ENCODE data around the gene ATPAF1.

Gene ATPAF1

GRCh38 chr1:46587069-46587468 is 81.1 kb downstream of the ATPAF1 start:
- DNase-seq (ENCODE audit: low read depth), result no peak

GRCh38 chr1:46585312-46585938 is 82.7 kb downstream of the ATPAF1 start:
- no peak for DNase-seq (ENCODE audit: low read depth)

GRCh38 chr1:46583494-46583893 is 84.7 kb downstream of the ATPAF1 start:
- no peak for DNase-seq (ENCODE audit: low read depth)

- peak; percentile 66 for DNase-seq (ENCODE audit: low read depth)
These were observed 85.2 kb downstream of the ATPAF1 start for GRCh38 chr1:46582972-46583371.
